NCI-H345 treated with DMSO at 0.1 percent for 48 hours (cell line): Measurements from ENCODE around the gene ARMC8.

Experiments
- DNase-seq: peaks from one replicate; lab custom pipeline; 2025; ENCODE audit not compliant: unreplicated experiment; lab: John Stamatoyannopoulos, UW

ARMC8 gene

DNA sequence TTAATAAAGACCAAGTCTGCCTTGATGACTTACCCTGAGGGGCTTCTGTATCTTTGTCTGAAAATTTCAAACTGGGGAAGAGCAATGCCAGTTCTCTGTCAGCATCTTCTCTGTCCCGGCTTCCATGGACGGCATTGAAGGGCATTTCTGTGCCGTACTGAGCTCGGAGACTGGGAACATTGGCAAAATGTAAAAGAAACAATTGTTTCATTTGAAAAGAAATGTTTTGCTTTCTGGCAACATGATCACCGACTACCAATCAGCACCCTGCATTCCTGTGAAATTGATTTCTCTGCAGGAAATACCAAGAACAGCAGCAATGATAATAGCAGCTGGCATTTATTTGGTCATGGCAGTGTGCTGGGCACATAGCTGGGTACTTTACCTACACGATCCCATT, 116.4 kb downstream of the ARMC8 start:
- DNase-seq, result no peak

DNA sequence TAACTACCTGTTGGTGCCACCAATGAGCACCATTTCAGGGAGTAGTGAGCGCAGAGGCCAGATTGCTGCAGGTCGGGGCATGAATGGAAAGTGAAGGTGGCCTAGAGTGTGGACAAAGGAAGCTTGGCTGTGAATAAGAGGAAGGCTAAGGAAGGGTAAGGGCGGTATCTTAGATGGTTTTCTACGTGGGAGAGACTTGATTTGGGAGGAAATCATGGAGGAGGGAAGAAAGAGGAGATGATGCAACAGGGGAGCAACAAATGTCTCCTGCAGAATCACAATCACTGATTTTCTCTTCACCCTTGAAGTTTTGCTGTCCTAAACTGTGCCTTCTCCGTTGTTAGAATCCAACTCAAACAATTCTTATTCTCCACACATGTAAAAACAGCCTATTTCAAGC, 120.8 kb downstream of the ARMC8 start:
- no peak for DNase-seq

DNA sequence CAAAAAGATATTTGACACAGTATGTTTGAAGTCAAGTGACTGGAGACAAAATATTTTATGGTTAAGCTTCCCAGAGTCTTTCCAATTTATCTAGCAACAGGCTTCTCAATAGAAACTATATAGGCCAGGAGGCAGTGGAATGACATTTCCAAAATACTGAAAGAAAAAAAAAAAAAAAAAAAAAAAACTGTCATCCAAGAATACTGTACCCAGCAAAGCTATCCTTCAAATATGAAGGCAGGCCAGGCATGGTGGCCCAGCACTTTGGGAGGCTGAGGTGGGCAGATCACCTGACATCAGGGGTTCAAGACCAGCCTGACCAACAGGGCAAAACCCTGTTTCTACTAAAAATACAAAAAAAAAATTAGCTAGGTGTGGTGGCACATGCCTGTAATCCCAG, 121.7 kb downstream of the ARMC8 start:
- no peak for DNase-seq

DNA sequence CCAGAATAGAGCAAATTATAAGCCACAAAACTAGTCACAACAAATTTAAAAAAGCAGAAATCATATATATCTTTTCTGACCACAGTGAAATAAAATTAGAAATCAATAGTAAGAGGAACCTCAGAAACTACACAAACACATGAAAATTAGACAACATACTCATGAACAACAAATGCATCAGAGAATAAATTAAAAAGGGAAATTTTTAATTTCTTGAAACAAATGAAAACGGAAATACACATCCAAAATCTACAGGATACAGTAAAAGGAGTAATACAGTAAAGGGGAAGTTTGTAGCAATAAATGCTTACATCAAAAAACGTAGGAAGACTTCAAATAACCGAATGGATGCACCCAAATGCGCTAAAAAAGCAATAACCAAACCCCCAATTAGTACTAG, 123.4 kb downstream of the ARMC8 start:
- DNase-seq, result no peak

DNA sequence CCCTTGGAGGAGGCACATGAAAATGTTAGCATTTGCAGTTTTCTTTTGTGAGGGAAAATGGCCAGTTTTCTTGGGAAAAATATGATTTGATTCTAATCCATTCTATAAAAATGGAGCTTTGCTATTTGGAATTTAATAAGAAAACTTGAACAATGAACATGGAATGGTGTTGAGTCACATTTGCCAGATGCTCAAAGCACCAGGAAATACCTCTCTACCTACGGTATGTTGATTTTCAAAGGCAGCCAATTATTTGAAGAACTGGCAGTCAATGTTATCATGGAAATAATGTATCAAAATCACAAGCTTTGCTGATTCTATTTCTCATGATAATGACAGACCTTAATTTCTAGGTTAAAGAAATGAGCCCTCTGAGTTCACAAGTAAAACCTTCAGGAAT, 127.7 kb downstream of the ARMC8 start:
- DNase-seq, result no peak

DNA sequence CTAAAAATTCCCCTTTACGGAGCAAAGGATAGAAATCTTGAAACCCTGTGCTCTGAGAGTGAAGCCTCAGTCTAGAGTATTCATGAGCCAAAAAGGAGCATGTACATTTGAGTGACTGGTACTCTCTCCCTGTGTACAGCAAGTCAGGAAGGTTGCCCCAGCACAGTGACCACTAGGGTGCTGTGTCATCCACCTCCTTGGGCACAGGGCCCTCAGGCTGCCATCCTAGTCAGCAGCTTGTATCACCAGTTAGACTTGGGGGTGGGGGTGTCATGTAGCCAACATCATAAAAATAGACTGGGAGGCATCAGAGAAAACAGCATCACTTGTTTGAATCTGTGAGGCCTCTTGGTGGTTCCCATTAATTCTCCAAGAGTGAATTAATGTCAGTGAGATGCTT, 130.6 kb downstream of the ARMC8 start:
- no peak for DNase-seq

DNA sequence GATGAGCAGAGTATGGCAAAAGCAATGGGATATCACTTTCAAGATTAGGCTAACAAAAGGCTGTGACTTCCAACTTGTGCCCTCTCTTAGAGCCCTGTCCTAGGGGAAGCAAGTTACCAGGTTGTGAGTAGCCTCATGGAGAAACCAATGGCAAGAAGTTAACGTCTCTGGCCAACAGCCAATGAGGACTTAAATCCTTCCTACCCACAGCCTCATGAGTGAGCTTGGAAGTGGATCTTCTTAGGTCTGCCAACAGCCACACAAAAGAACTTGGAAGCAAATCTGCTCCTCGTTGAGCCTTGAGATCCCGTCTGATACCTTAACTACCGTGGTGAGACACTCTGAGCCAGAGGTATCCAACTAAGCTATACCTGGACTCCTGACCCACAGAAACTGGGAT, 136.9 kb downstream of the ARMC8 start:
- no peak for DNase-seq

DNA sequence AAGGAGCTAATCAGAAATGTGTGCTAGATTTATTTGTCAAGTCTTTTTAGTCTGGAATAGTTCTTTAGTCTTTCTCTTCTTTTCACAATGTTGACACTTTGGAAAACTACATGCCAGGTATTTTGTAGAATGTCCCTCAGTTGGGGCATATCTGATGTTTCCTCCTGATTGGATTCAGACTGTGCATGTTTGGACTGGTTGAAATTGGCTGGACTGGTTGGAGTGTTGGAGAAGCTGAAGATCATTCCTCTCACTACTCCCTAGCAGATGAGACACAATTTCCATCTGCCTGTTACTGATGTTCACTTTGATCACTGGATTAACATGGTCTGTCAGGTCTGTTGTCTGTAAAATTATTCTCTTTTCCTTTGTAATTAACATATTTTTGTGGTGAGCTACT, 138.9 kb downstream of the ARMC8 start:
- DNase-seq, result no peak

DNA sequence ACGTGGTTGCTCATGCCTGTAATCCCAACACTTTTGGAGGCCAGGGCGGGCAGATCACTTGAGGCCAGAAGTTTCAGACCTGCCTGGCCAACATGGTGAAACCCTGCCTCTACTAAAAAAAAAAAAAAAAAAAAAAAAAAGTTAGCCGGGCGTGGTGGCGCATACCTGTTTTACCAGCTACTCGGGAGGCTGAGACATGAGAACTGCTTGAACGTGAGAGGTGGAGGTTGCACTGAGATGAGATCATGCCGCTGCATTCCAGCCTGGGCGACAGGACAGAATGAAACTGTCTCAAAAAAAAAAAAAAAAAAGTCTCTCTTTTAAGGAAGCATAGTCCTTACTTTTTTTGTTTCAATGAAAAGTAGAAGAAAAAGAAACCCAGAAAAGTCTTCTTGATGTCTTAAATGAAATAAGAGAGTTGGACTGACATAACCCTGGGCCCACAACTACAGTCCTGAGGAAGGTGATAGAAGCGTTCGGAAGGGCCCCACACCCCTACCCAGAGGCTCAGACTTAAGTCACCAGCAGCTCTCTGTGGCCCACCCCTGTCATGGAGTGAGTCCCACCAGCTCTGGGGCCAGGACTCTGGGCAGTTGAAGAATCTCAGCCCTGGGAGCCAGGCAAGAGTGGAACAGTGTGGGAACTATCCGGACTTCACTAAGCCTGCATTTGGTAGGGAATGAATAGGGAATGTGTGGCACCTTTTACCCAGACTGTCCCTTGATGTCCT, 139.9 kb downstream of the ARMC8 start:
- no peak for DNase-seq

DNA sequence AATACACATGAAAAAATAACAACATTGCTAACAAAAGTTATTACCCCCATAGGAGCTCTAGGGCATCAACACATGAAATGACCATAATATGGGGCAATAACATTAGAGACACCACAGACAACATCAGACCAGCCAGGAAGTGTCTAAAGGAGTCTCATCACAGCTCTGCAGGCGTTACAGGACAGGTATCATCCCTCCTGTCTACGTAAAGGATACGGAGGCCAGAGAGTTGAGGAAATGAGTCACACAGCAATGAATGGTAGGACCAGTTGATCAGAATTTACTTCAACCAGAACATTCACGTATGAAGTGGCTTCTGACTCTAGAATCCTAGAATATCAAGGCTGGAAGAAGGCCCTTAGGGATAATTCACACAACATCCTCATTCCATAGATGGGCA, 140.7 kb downstream of the ARMC8 start:
- DNase-seq, result no peak

DNA sequence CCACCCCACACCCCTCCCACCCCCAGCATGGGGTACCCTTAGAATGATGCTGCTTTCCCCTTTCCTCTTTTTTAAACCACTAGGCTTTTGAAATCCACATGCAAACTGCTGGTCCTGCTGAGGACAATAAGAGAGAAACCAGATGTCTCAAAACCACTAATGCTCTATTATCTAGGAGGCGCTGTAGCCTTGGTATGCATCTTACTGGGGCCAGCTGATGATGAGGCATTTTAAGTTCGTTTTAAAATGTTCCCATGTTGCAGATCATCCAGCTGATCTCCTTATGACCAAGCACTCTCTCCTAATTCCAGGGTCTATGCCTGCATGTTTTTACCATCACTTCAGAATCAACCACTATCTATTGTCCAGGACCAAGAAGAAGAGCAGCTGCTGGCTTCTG, 141.2 kb downstream of the ARMC8 start:
- DNase-seq, result no peak

DNA sequence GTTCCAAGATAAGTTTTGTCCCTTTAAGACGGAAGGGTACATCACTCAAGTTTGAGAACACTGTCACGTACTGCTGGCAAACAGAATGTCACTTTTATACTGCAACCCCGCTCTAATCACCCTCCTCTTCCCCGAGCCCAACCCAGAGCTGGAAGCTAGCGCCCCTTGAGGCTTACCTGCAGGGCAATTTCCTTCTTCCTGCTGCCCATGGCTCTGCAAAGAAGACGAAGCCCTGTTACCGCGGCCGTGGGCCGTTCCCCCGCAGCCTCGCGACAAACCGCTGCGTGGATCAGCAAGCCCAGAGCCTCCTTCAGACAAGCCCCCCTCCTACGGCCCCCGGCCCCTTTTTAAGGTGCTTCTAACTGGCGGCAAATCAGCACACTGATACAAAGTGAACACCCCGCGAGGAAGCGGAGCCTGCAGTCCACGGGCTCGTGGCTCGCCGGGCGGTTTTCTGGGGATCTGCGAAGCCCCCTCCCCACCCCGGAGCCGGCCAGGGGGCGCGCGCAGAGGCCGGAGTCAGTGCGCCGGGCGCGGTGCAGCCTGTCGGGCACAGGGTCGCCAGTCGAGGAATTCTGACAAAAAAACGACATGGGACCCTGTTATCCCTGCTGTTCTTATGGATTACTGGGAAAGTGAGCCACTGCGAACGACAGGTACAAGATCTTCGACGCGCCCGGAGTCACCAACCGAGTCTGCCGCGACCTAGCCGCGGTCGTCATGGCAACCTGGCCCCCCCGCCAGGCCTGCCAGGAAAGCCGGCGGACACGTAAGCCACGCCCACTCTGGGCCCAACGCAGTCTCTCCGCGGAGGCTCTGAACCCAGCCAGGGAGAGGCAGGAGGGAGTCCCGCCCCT, 142.3 kb downstream of the ARMC8 start, which contains the start of gene NME9:
Gene NME9, minus strand, starts transcription at position 725 of the 857 bp plus-strand sequence. Its CDS starts 516 bp downstream, at position 209.
- DNase-seq, result peak; percentile 74

DNA sequence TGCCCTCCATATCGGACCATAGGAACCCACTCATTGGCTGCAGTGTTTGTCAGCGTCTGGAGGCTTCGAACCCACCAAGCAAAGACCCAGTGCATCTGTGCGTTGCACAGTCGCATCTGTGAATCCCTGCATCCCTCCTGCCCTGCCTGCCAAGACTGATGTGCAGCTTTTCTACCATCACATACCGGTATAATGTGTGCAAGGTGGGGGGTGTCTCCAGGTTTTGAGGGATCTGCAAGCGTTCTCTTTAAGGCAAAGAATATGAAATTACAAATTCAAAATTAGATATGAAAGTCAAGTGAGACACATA, 142.8 kb downstream of the ARMC8 start:
- no peak for DNase-seq

DNA sequence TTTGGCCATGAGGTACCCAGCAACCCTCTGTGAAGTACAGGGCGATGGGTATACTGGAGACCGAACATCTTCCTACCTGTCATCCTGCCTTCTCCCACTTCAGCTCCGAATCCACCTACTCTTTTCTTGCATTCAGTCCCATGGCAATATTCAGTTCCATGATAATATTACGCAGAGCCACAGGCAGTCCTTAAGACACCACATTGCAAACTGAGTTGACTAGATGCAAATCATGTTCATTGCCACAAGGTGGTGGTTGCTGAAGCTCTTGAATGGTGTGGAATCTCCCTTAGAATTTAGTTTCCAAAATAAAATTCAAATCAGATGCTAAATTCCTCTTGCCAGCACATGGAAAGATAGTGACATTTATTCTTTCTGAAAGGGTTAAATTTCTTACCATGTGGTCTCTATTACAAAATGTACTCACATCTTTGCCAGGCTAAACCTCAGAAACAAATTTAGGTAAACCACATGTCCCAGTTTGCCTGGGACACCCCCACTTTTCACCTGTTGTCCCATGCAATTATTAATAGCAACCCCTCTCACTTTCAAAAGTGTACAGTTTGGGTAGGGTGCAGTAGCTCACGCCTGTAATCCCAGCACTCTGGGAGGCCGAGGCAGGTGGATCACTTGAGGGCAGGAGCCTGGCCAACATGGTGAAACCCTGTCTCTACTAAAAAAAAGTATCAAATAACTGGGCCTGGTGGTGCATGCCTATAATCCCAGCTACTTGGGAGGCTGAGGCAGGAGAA, 144.2 kb downstream of the ARMC8 start:
- DNase-seq, result no peak

DNA sequence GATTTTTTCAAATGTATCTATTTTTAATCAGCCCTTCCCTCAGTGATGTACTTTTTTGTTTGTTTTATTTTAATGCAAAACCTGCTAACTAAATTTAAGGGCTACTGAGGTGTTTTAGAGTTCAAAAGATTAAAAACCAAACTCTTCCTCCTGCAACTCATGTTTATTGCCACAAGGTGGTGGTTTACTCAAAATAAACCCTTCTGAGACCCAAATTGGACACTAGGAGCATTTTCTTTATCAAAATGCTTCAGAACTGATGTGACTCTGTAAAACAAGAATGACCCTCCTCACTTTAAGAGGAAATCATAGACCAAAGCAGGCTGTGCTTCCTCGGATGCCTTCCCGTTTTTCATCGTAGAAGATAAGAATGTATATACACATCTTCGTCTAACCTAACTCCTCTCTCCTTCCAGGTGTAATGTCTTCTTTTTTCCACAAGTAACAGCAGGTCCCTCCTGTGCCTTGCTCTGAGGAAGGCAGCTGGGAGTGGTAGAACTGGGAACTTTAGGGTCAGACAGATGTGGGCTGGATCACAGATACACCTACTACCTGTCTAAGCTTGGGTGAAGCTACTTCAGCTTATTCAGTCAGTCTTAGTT, 145.5 kb downstream of the ARMC8 start:
- DNase-seq, result no peak

DNA sequence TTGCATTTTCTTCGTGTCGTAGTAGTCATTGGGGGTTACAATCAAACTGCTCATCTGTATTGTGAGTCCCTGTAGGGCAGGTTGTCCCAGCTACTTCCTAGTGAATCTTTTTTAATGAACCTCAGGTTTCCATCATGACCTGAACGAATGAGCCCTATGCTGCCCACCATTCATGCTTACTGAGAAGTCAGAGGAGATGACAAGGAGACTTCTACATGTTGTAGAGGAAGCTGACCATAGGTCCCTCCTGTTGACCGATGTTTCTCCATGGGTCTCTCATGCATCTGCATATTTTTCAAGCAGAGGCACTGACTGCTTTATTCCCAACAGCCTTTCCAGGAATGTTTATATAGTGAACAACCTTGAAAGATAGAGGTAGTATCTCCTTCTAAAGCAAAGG, 147.5 kb downstream of the ARMC8 start:
- DNase-seq, result no peak

DNA sequence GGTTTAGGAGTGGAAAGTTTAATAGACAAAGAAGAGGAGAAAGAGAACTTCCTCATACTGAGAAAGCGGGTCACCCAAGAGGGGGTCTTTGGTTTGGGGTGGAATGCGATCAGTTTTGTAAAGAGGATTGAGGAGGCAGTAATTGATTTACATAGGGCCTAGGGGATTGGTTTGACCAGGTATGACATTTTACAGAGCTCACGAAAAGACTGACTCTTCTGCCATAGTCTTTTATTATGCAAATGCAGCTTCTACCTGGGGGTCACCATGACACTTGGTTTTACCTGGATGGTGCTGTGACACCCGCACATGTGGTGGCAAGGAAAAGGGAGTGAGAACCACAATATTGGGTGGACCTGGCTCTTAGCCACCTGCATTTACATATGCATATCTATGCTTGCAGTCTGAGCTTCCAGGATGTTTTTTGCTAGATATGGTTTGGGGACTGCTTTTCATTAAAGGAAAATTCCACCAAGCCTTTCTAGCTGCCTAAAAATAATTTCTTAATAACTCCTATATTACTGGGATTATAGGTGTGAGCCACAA, 149.4 kb downstream of the ARMC8 start:
- no peak for DNase-seq

DNA sequence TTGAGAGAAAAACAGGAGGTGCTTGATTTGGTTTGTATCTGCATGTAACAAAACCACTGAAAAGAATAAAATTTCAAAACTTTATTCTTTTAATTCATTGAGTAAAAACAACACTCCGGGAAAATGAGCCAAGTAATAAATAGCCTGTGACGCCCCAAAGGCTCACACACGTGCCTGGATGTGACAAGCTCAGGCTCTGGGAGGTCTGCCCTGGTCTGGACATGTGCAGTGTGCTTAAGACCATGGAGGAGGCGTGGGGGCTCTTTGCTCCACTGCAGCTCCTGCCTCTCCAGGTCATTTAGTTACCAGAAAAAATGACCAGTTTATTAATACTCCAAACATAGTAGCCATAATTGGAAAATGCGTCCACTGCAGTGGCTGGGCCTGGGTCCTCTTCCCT, 151.1 kb downstream of the ARMC8 start:
- no peak for DNase-seq

DNA sequence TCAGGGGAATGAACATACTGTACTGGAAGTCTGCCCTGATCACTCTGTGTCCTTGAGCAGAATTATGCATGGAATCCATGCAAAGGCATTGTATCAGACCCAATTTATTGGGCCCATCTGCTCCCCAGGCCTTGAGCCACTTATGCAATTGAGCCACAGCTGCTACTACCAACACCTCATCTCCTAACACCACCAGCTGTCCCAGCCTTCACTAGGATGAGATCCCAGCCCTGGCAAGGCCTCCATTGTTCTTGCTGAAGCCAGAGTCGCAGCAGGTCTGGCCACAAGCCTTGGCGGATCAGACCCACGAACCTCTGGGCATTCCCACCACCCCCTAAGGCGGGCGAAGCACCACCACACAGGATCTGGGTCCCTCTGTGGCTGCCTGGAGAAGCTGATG, 151.7 kb downstream of the ARMC8 start:
- DNase-seq, result no peak

DNA sequence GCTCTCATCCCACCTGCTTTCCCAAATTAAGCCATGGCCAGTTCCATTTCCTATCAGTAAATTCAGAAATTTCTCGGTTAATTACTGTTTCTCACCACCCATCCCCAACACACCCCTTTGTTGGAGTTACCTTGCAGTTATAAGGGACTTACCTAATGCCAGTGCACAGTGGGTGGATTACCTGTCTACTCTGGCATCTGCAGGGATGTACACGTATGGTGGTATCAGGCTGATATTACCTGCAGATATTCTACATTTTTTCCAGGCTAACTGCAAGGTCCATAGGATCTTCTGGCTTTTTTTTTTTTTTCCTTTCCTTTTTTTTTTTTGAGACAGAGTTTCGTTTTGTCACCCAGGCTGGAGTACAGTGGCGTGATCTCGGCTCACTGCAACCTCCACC, 153.4 kb downstream of the ARMC8 start:
- no peak for DNase-seq

DNA sequence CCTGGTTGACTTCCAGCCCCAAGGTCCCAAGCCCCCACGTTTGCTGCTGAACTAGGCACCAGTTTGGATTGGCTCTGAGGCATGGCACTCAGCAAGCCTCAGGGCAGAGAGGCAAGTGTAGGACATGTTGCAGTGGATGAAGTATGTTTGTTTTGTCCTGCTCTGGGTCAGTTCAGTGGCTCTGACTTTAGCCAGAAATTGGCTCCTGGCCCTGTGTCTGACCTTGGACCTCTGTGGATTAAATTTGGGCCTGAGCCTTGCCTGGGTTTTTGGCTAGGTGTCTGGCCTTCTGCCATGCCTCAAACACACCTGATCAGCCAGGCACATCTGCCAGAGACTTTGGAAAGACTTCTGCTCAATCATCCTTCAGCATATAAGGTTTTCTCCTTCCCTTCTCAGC, 157.7 kb downstream of the ARMC8 start:
- no peak for DNase-seq
